HG02973 (cell line): Measurements from ENCODE around the gene LRIT1.

ENCODE experiments used
- ATAC-seq: cut with Tn5 transposase; IDR thresholded peaks from one replicate; pipeline ENCODE4 v1.9.1; 2021; ENCODE audit warnings: moderate library complexity; ENCODE audit not compliant: unreplicated experiment

Gene LRIT1

GRCh38 chr10:84217746-84218145 lies 23.6 kb downstream of the LRIT1 start:
- no peak for ATAC-seq

- no peak for ATAC-seq
Observed at GRCh38 chr10:84216834-84217233, 24.5 kb downstream of the LRIT1 start.

DNA sequence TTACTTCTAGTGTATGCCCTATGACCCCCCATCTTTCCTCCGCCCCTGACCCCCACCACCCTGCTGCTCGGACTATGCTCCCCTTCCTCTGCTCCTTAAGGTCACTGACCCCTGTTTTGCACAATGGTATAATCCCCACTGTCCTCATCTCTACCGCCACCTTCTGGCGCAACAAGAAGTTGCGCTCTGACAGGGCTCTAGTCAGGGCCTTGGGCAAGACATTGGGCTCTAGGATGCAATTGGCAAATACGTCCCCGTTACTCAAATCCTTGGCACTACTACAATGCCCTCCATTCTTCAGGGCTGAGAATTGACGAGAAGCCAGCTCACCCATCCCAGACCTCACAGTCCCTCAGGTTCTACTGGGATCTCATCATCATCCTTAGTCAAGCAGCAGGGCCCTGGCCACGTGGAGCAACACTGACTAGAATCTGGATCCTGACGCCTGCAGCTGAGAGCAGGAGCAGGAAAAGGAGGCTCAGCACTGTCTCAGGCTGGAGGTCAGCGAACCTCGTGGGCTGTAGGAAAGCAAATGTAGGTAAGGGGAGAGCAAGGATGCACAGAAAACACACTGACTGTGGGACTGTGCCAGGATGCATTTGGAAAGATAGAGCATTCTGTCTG lies 26.6 kb downstream of the LRIT1 start:
- ATAC-seq: peak; percentile 88

DNA sequence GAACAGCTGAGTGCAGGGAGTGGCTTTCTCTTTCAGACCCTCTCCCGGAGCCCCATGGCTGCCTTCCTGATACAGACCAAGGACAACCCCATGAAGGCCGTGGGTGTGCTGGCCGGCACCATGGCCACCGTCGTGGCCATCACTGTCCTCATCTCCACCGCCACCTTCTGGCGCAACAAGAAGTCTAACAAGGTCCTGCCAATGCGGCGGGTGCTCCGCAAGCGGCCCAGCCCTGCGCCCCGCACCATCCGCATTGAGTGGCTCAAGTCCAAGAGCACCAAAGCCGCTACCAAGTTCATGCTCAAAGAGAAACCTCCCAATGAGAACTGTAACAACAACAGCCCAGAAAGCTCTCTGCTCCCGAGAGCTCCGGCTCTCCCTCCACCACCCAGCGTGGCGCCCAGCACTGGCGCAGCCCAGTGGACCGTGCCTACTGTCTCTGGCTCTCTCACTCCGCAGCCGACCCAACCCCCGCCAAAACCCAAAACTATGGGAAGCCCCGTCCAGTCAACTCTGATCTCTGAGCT lies 27.2 kb downstream of the LRIT1 start:
- ATAC-seq: peak; percentile 16

DNA sequence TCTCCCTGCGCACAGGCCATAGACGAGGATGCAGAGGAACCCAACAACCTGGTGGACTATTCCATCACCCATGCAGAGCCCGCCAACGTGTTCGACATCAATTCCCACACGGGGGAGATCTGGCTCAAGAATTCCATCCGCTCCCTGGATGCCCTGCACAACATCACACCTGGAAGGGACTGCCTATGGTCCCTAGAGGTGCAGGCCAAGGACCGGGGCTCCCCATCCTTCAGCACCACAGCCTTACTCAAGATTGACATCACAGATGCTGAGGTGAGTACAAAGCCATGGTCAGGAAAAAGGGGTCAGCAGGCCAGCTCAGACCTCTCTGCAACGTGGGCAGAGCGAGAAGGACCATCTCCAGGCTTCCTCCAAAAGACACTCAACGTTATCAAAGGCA lies 28.3 kb downstream of the LRIT1 start:
- ATAC-seq: no peak

- no peak for ATAC-seq
Observed at GRCh38 chr10:84212014-84212413, 29.3 kb downstream of the LRIT1 start.

- no peak for ATAC-seq
Observed at GRCh38 chr10:84211566-84211965, 29.8 kb downstream of the LRIT1 start.

GRCh38 chr10:84208023-84208422 lies 33.3 kb downstream of the LRIT1 start:
- ATAC-seq: no peak

GRCh38 chr10:84205853-84206525 lies 35.4 kb downstream of the LRIT1 start:
- no peak for ATAC-seq

GRCh38 chr10:84205049-84205852 lies 36.1 kb downstream of the LRIT1 start:
- peak; percentile 85 for ATAC-seq

DNA sequence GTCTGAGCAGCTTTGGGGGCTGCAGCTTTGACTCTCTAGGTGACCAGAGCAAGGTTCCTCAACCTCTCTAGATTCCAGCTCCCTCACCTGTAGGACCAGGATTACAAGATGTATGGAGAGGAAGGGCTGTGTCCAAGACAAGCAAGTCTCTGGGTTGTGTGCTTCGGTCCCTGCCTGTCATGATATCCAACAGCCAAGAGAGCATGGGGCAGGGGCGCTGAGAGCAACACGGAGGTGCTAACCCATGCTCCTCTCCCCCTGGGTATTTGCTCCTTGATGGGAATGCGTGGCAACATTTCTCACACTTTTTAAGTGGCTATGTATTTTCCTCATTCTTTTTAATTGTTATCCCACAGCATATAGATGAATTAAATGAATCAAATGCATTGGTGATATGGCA lies 36.7 kb downstream of the LRIT1 start:
- ATAC-seq: no peak

- ATAC-seq: peak; percentile 61
Observed at GRCh38 chr10:84204122-84204521, 37.2 kb downstream of the LRIT1 start.

- no peak for ATAC-seq
Observed at GRCh38 chr10:84202349-84202748, 39.0 kb downstream of the LRIT1 start.

DNA sequence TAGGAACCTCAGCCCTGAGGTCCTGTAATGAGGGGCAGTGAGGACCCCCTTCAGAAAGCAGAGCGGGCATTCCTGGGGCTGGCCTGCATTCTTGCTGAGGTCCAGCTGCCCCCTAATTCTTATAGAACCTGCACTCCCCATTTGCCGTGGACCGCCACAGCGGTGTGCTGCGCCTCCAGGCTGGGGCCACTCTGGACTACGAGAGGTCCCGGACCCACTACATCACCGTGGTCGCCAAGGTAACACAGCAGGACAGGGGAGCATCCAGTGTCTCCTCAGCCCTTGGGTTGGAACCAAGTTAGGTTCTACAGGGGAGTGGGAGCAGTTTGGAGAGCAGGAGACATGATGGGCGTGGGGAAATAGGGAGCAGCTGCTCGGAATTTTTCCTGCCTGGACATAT lies 39.7 kb downstream of the LRIT1 start:
- ATAC-seq: no peak

DNA sequence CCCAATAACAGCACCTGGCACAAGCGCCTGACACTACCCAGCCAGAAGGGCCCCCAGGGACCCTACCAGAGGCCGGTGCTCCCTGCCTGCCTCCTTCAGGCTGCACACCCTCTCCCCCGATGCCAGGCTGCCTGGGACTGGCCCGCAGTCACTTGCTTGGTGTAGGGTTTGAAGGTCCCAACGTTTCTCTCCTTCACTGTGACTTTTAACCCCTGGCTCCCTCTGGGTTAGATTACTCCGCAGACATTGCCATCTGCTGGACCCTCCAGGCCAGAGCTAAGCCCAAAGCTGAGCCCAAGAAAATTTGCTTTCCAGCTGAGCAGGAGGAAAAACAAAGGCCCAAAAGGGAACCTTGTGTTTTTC lies 40.1 kb downstream of the LRIT1 start:
- no peak for ATAC-seq

GRCh38 chr10:84200537-84201243 lies 40.7 kb downstream of the LRIT1 start:
- ATAC-seq: no peak

- ATAC-seq: no peak
Observed at GRCh38 chr10:84198206-84198915, 43.0 kb downstream of the LRIT1 start.

- no peak for ATAC-seq
Observed at GRCh38 chr10:84197643-84198042, 43.7 kb downstream of the LRIT1 start.

DNA sequence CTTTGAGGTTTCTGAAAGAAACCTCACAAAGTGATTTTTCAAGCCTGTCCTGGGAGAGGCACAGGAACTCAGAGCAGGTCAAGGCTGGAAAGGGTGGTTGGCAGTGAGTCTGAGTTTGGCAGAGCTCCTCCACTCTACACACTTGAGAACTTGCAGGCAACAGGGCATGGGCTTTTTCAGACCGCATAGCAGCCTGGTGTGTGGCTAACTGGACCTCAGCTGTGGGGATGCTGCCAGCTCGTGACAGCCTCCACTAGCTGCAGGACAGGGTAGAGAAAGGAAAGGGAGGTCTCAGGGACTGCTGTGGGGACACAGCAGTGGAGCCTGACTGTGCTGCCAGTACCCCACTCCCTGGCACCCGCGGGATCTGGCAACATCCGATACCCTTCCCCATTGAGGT lies 44.4 kb downstream of the LRIT1 start:
- ATAC-seq: no peak

DNA sequence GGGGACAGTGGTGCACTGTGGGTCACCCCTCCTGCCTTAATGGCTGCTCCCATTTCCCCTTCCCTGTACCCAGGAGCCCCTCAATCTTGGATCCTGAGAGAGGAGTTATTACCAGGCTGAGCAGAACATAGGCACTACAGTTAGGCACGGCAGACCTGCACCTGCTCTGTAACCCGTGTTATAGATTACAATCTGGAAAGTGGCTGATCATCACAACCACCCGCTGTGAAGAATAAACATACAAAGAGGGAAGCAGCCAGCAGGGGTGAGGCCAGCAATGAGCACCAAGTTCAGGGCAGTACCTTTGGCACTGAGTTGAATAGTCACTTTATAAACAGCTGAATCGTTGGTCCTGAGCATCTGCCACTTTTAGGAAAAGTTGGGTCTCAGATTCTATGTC lies 45.3 kb downstream of the LRIT1 start:
- no peak for ATAC-seq
